Activated naive CD8-positive, alpha-beta T cell (primary cell): ENCODE results near the gene AKAP1.

Experiments
- H3K27ac Mint-ChIP-seq: one replicate; pipeline ENCODE4 v1.8.0; 2021; ENCODE audit warnings: mixed read lengths
- H3K27me3 Mint-ChIP-seq: one replicate; pipeline ENCODE4 v1.8.0; 2021; ENCODE audit warnings: mixed read lengths
- H3K36me3 Mint-ChIP-seq: one replicate; pipeline ENCODE4 v1.8.0; 2021; ENCODE audit warnings: mixed read lengths
- H3K4me1 Mint-ChIP-seq: one replicate; pipeline ENCODE4 v1.8.0; 2021; ENCODE audit warnings: low read depth, mixed read lengths
- H3K4me3 Mint-ChIP-seq: one replicate; pipeline ENCODE4 v1.8.0; 2021; ENCODE audit warnings: mild to moderate bottlenecking, mixed read lengths
- H3K9me3 Mint-ChIP-seq: one replicate; pipeline ENCODE4 v1.8.0; 2021; ENCODE audit warnings: low read depth, mixed read lengths

The AKAP1 gene

GRCh38 chr17:57142925-57143324 is 57.9 kb downstream of the AKAP1 start:
- H3K27me3 Mint-ChIP-seq: no peaks in the 10 kb centered on the region
- no peaks in the 10 kb centered on the region for H3K36me3 Mint-ChIP-seq
- no peaks in the 10 kb centered on the region for H3K9me3 Mint-ChIP-seq
- H3K4me3 Mint-ChIP-seq: no peak overlapping the region
- H3K4me1 Mint-ChIP-seq: no peaks in the 10 kb centered on the region
- no peak overlapping the region for H3K27ac Mint-ChIP-seq

GRCh38 chr17:57143361-57143760 is 58.3 kb downstream of the AKAP1 start:
- Mint-ChIP-seq H3K36me3 (no peaks in the 10 kb centered on the region), H3K9me3 (no peaks in the 10 kb centered on the region), H3K4me1 (no peaks in the 10 kb centered on the region), H3K27ac (no peak overlapping the region), H3K4me3 (no peak overlapping the region), H3K27me3 (no peaks in the 10 kb centered on the region)

GRCh38 chr17:57143919-57144318 is 58.9 kb downstream of the AKAP1 start:
- Mint-ChIP-seq H3K27me3 (peaks cover 2% of the 10 kb centered on the region), H3K4me1 (no peaks in the 10 kb centered on the region), H3K27ac (no peak overlapping the region)

GRCh38 chr17:57144567-57144966 is 59.5 kb downstream of the AKAP1 start:
- peaks cover 2% of the 10 kb centered on the region for H3K36me3 Mint-ChIP-seq
- no peak overlapping the region for H3K27ac Mint-ChIP-seq
- H3K4me3 Mint-ChIP-seq: no peak overlapping the region
- H3K27me3 Mint-ChIP-seq: peaks cover 4% of the 10 kb centered on the region
- no peaks in the 10 kb centered on the region for H3K9me3 Mint-ChIP-seq
- no peaks in the 10 kb centered on the region for H3K4me1 Mint-ChIP-seq

More at GRCh38 chr17:57143919-57144318, 58.9 kb downstream of the AKAP1 start:
- peaks cover 2% of the 10 kb centered on the region for H3K36me3 Mint-ChIP-seq
- no peak overlapping the region for H3K4me3 Mint-ChIP-seq
- H3K9me3 Mint-ChIP-seq: no peaks in the 10 kb centered on the region

GRCh38 chr17:57145347-57145746 is 60.3 kb downstream of the AKAP1 start:
- H3K27me3 Mint-ChIP-seq: peaks cover 8% of the 10 kb centered on the region

GRCh38 chr17:57146273-57146672 is 61.2 kb downstream of the AKAP1 start:
- Mint-ChIP-seq H3K4me3 (no peak overlapping the region), H3K27me3 (peaks cover 8% of the 10 kb centered on the region), H3K27ac (no peak overlapping the region), H3K9me3 (no peaks in the 10 kb centered on the region), H3K36me3 (peaks cover 2% of the 10 kb centered on the region), H3K4me1 (no peaks in the 10 kb centered on the region)

More at GRCh38 chr17:57145347-57145746, 60.3 kb downstream of the AKAP1 start:
- Mint-ChIP-seq H3K4me1 (no peaks in the 10 kb centered on the region), H3K36me3 (peaks cover 2% of the 10 kb centered on the region), H3K27ac (no peak overlapping the region), H3K9me3 (no peaks in the 10 kb centered on the region), H3K4me3 (no peak overlapping the region)

- Mint-ChIP-seq H3K9me3 (no peaks in the 10 kb centered on the region), H3K27me3 (peaks cover 8% of the 10 kb centered on the region), H3K27ac (no peak overlapping the region), H3K4me1 (no peaks in the 10 kb centered on the region), H3K4me3 (no peak overlapping the region), H3K36me3 (peaks cover 2% of the 10 kb centered on the region)
Observed at GRCh38 chr17:57151798-57152197, 66.8 kb downstream of the AKAP1 start.

- Mint-ChIP-seq H3K27me3 (peaks cover 8% of the 10 kb centered on the region), H3K4me1 (no peaks in the 10 kb centered on the region), H3K36me3 (peaks cover 2% of the 10 kb centered on the region), H3K4me3 (no peak overlapping the region), H3K27ac (no peak overlapping the region), H3K9me3 (no peaks in the 10 kb centered on the region)
Observed at GRCh38 chr17:57152967-57153528, 68.0 kb downstream of the AKAP1 start.

GRCh38 chr17:57154921-57155320 is 69.9 kb downstream of the AKAP1 start:
- no peaks in the 10 kb centered on the region for H3K4me1 Mint-ChIP-seq
- H3K27me3 Mint-ChIP-seq: peaks cover 3% of the 10 kb centered on the region
- no peak overlapping the region for H3K27ac Mint-ChIP-seq
- H3K9me3 Mint-ChIP-seq: no peaks in the 10 kb centered on the region
- H3K36me3 Mint-ChIP-seq: no peaks in the 10 kb centered on the region
- H3K4me3 Mint-ChIP-seq: no peak overlapping the region

GRCh38 chr17:57158325-57158724 is 73.3 kb downstream of the AKAP1 start:
- Mint-ChIP-seq H3K4me1 (no peaks in the 10 kb centered on the region), H3K36me3 (peaks cover 2% of the 10 kb centered on the region), H3K4me3 (no peak overlapping the region), H3K27me3 (no peaks in the 10 kb centered on the region), H3K9me3 (peaks cover 3% of the 10 kb centered on the region), H3K27ac (no peak overlapping the region)

GRCh38 chr17:57158795-57159194 is 73.7 kb downstream of the AKAP1 start:
- peaks cover 3% of the 10 kb centered on the region for H3K9me3 Mint-ChIP-seq
- no peak overlapping the region for H3K4me3 Mint-ChIP-seq
- H3K4me1 Mint-ChIP-seq: no peaks in the 10 kb centered on the region
- H3K27ac Mint-ChIP-seq: no peak overlapping the region
- peaks cover 2% of the 10 kb centered on the region for H3K36me3 Mint-ChIP-seq
- H3K27me3 Mint-ChIP-seq: no peaks in the 10 kb centered on the region

- Mint-ChIP-seq H3K36me3 (peaks cover 2% of the 10 kb centered on the region), H3K27ac (no peak overlapping the region), H3K4me3 (no peak overlapping the region), H3K27me3 (no peaks in the 10 kb centered on the region), H3K4me1 (no peaks in the 10 kb centered on the region), H3K9me3 (peaks cover 3% of the 10 kb centered on the region)
Observed at GRCh38 chr17:57160624-57161023, 75.6 kb downstream of the AKAP1 start.

GRCh38 chr17:57164814-57165213 is 79.8 kb downstream of the AKAP1 start:
- Mint-ChIP-seq H3K27ac (no peak overlapping the region), H3K27me3 (peaks cover 3% of the 10 kb centered on the region), H3K9me3 (peaks cover 3% of the 10 kb centered on the region), H3K4me3 (no peak overlapping the region), H3K36me3 (peaks cover 4% of the 10 kb centered on the region), H3K4me1 (no peaks in the 10 kb centered on the region)

GRCh38 chr17:57165754-57166153 is 80.7 kb downstream of the AKAP1 start:
- Mint-ChIP-seq H3K27me3 (peaks cover 3% of the 10 kb centered on the region), H3K4me3 (no peak overlapping the region), H3K36me3 (peaks cover 2% of the 10 kb centered on the region), H3K9me3 (no peaks in the 10 kb centered on the region), H3K27ac (no peak overlapping the region), H3K4me1 (no peaks in the 10 kb centered on the region)

GRCh38 chr17:57166803-57167202 is 81.8 kb downstream of the AKAP1 start:
- no peaks in the 10 kb centered on the region for H3K4me1 Mint-ChIP-seq
- H3K27ac Mint-ChIP-seq: no peak overlapping the region
- H3K27me3 Mint-ChIP-seq: peaks cover 5% of the 10 kb centered on the region
- H3K36me3 Mint-ChIP-seq: peaks cover 2% of the 10 kb centered on the region
- H3K9me3 Mint-ChIP-seq: no peaks in the 10 kb centered on the region
- H3K4me3 Mint-ChIP-seq: no peak overlapping the region

GRCh38 chr17:57168695-57169094 is 83.6 kb downstream of the AKAP1 start:
- no peak overlapping the region for H3K4me3 Mint-ChIP-seq
- peaks cover 9% of the 10 kb centered on the region for H3K27me3 Mint-ChIP-seq
- H3K9me3 Mint-ChIP-seq: no peaks in the 10 kb centered on the region
- no peaks in the 10 kb centered on the region for H3K4me1 Mint-ChIP-seq
- peaks cover 2% of the 10 kb centered on the region for H3K36me3 Mint-ChIP-seq
- no peak overlapping the region for H3K27ac Mint-ChIP-seq
